Stimulated activated CD8-positive, alpha-beta memory T cell treated with anti-CD3 and anti-CD28 coated beads, Interleukin-12 subunit alpha, Interleukin-12 subunit beta, amount 100 ng/mL, for 1 hour (primary cell): ENCODE results near the gene HMG20A.

Experiments used
- DNase-seq: peaks from one replicate; pipeline ENCODE4 v3.0.0-alpha.2; 2020; ENCODE audit warnings: low read depth

The HMG20A gene

DNA sequence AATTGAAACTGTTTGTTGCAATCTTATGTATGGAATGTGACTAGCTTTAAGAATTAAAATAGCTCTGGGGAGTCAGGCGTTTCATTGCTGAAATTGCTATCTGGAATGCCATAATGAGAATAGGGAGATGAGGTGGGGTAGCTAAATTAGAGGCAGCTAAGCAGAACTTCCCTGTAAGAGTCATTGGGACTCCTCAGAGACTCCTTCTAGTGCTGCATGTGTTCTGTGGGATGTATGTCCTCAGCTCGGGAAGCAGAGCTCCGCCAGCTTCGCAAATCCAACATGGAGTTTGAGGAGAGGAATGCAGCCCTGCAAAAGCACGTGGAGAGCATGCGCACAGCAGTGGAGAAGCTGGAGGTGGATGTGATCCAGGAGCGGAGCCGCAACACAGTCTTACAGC lies 57.4 kb downstream of the HMG20A start:
- no peak for DNase-seq

DNA sequence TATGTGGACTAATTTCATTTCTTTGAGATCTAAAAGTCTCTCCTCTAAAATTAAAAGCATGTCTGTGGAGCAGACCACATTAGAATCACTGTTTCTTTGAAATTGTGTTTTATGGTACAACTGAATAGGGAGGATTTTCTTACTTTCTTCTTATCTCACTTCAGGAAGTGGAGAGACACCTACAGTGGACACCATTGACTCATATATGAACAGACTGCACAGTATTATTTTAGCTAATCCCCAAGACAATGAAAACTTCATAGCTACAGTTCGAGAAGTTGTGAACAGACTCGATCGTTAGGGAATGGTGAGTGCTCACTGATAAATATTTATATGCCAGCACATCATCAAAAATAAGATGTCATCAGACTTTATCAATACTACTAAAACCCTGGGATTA lies 58.3 kb downstream of the HMG20A start:
- DNase-seq, result no peak

DNA sequence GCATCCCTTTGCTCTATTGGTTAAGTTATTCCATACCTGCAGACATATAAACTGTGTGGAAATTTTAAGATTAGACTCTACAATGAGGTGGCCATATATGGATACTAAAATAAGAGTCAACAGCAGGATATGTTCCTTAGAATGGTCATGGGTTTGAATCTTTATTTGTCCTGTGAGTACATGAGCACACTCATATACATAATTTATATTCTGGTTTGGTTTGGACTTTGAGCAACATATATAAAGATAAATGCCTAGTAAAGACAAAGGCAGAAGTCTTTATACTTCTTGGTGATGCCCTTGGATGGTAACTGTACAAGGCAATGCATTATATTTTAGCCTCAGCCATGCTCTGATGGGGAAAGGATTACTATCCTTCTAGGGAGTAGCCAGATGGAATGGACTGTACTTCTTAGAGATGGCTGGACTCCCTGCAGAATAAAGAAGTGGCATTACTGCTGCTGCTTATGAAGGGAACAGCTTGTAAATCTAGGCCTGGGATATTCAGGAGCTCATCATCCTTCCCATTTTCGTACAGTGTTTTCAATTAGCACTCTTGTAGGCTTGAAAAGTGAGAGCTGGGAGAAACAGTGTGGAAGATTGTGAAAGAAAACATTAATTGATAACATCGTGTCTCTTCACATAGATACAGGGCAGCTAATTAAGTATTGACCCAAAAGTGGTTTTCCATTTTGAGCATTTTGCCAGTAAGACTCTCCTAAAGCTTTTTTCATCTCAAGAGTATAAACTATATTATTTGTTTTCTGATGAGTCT lies 60.4 kb downstream of the HMG20A start:
- DNase-seq, result no peak

DNA sequence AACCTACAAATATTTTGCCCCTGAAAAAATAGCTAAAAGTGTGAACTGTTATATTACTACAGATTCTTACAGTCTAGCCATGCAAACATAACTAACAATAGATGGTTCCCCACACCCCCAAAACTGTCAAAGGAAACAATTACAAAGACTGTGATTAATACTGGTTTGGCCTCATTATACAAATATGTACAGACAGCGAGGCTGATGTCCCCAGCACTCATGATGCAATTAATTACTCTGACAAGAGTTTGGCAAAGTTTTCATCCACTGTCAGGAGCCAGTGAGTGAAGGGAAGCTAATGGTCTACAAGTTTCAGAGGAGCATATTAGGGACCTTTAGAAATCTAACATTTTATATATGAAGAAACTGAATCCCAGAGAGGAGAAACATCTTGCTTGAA lies 61.0 kb downstream of the HMG20A start:
- DNase-seq, result no peak

DNA sequence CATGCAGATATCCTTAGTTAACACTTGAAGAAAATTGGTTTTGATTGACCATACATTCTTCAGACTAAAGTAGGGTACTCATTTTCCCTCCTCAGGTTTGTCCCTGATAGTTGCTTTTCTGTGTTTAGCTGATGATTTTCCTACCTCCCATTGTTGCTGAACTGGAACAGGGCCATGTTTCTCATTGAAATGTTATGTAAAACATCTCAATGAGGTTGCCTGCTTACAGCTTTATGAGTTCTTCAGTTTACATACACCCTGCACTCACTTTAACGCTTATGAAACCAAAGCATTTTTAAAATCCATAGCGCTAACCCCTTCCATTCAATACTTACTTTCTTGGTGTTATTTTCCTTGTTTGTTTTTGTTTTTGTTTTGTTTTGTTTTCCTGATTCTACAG lies 61.9 kb downstream of the HMG20A start:
- DNase-seq, result no peak

DNA sequence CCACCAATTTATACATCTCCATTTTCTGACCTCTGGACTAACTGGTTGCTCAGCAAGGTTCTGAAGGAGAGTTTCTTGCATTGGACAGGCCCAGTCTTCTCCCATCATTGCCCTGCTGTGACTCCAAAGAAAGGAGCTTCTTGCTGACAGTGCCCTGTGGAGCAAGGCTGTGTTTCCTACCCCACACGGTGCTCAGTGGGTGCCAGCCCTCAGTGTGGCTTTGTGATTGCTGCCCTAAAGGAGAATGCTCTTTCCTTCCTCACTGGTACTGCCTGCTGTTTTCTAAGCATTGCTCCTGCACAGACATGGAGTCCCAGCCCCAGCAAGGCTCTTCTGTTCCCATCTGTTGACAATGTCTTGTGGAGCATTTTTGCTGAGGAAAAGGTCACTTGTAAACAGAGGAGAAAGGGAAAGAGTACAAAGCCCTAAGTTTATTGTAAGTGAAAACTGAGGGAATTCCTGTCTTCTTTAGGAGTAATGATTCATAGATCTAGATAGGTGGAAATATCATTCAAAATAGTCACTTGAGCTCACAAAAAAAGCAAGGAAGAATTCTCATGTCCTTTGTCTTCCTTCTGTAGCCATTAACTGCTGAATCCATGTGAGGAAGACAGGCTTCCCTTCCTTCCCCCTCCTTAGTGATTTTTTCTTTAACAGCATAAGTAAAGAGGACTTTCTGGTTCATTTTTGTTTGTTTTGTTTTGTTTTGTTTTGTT lies 62.9 kb downstream of the HMG20A start:
- no peak for DNase-seq

DNA sequence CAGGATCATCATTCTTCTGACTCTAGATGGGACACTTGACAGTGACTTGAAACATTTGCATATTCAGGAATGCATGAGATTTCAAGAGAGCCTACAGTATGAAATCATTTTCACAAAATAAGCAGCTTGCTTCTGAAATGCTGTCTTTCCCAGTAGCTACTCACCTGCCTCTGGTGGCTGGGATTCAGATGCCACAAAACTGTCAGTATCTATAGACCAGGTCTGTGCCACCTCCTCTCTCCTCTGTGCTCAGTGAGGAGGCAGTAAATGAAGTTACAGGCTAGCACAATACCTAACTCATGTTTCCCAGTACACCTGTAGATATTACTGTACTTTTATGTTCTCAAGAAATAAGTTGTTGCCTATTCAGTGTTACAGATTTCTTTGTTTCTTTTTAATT lies 64.3 kb downstream of the HMG20A start:
- DNase-seq, result no peak

DNA sequence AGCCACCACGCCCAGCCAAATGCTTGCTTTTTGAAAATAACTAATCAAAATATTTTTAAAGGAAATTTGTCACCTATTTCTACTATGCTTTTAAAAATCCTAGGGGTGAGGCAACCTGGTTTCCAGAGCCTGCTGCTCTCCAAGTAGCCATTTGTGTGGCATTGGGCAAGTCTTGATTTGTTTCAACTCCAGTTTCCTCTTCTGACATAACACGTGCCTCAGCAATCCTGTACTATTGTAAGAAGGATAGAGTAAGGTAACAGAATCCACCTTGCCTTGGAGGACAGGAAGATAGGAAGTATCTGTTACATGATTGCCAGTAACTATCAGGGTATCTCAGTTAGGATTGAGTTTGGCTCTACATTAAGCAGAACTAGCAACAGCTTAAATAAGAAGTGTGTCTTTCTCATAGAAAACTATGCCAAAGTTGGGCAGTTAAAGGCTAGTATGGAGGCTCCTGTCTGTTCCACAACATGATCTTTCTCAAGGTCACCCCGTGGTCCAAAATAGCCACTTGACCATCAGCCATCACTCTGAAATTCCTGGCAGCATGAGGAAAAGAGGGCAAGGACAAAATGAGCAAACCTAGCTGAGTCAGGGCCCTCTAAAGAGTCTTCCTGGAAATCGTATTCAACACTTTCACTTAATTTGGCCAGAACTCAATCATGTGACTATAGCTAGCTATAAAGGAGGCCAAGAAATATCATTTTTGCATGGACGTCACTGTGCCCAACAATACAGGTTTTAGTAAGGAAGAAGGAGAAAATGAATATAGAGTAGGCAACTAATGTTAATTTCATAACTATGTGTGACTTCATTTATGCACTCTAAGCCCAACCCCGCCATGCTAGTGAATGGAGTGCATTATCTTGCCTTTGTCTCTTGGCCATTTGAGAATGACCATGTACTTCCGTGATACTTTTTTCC lies 66.1 kb downstream of the HMG20A start:
- no peak for DNase-seq

DNA sequence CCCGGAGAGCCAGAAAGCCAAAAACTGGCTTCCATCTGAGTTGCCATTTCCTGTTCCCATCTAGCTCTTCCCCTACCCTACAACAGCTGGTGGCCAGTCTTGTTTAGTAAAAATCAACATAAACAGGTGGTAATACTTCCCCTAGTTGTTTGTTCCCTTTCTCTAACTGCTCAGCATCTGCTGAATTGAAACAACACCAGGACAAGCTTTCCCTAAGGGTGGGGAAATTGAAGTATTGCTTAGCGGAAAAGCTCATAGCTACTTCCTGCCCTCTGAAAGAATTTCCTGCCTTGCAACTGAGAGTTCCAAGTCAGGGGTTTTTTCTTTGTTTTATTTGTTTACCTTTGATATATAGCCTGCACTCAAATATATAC lies 66.8 kb downstream of the HMG20A start:
- no peak for DNase-seq

DNA sequence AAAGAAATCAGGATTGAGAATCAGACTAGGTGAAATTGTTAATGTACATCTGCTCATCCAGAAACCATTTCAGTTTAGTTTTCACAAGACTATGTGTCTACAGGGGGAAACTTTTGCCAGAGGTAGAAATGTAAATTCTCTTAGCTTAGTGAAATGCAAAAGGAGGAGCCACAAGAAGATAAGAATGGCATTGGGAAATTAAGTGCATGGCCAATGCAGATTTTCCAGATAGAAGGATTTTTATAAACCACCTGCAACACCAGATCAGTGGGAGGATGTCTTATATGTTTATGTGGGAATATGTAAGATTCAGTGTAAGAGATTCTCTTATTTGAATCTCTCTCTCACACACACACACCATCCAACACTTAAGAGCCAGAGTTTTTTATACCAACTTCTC lies 67.2 kb downstream of the HMG20A start:
- no peak for DNase-seq

DNA sequence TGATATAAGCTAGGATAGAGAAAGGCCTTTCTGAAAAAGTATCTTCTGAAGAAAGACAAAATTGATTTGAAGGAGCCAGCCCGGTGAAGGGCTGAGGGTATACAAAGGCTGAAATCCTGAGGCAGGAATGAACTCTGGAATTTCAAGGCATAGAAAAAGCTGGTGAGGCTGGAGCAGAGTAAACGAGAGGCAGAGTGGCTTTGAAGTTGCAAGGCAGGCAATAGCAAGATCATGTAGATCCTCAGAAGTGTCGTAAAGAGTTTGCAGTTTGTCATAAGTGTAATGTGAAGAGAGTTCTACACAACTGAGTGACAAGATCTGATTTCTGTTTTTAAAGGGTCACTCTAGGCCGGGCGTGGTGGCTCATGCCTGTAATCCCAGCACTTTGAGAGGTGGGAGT lies 69.0 kb downstream of the HMG20A start:
- DNase-seq, result no peak

DNA sequence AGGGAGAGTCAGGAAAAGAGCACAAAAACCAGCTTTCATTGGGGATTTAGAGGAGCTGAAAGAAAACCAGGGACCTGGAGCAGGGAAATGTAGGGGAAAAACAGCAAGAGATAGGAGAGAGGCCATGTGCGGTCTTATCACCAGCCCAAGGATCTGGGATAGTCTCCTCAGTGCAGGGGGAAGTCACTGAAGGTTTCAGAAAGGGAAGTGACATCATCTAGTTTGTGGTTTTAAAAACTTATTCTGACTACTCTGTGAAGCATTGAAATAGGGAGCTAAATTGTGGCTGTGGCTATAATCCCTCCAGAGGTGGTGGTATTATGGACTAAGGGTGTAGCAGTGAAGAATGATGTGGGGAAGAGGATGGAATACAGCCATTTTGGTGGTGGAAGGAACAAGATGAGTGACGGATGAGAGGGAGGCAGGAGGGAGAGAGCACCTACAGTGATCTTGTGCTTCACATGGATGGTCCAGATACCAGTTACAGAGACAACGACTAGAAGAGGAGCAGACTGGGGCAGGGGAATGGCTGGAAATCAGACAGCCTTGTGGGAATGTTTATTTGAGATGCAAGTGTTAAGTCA lies 72.7 kb downstream of the HMG20A start:
- DNase-seq, result no peak

DNA sequence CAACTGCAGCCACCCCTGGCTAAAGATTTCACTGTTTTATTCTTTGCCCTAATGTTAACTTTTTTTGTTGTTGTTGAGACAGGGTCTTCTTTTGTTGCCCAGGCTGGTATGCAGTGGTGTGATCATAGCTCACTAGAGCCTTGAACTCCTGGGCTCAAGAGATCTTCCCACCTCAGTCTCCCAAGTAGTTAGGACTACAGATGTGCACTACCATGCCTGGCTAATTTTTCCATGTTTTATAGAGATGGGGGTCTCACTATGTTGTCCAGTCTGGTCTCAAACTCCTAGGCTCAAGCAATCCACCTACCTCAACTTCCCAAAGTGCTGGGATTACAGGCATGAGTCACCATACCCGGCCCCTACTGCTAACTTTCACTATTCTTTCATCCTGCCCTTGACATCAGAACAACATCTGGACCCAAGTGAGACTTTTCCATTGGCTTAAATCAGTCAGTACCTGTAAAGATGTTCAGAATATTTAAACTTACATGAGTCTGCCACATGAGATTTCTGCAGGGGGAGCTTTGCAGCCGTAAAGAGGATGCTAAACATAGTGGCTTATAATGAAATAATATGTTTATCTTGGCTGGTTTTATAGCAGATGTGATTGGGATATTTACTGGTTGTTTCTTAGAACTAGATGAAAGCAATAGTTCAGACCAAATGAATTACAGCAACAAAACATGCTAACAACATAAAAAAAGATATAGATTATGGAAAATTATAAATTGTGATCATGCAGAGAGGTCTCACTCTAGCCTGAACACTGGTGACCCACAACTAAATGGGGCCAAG lies 73.6 kb downstream of the HMG20A start:
- DNase-seq, result no peak

DNA sequence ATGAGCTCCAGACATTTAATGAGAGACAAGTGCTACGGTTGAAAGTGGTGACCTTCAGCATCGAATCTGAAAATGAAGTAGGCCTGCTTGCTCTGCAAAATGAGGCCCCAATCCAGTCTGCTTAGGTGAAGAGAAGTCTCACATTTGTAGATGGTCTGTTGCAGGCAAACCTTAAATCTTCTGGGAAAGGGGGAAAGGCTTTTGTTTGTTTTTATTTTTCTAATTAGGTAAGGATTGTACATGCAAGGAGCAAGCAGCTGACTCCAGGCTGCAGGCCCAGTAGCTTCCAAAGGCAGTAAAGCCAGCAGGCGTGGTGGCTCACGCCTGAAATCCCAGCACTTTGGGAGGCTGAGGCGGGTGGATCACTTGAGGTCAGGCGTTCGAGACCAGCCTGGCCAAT lies 74.3 kb downstream of the HMG20A start:
- no peak for DNase-seq

DNA sequence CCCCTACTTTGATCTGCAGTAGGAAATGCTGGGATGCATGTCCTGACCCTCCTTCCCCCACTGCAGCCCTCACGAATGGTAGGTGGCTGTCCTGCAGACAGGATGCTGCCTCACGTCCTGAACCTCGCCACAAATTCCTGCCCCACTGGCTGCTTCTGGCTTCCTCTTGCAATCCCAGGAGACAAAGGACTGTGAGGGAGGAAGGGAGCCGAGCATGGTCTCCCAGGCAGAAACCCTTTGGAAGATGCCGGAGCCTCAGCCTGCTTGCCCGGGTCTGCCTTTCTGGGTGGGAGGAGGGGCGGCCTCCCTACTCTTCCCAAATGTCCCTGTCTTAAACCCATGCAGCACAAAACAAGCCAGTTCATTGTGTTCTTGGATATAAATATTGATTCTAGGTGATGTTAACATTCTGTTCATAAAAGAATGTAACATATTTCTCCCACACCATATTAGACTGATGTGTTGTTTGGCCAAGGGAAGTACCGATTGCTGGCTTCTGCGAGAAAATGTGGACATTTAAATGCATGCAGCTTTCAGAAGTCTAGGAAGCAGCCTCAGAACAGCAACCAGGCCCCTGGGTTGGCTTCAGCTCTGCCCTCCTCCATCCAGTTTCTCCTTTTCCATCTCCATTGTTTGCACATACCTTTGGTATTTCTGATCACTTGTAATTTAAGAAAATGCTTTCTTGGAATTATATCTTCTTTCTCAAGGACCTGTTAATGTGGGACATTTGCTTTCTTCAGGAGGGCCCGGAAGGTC lies 75.3 kb downstream of the HMG20A start:
- no peak for DNase-seq

DNA sequence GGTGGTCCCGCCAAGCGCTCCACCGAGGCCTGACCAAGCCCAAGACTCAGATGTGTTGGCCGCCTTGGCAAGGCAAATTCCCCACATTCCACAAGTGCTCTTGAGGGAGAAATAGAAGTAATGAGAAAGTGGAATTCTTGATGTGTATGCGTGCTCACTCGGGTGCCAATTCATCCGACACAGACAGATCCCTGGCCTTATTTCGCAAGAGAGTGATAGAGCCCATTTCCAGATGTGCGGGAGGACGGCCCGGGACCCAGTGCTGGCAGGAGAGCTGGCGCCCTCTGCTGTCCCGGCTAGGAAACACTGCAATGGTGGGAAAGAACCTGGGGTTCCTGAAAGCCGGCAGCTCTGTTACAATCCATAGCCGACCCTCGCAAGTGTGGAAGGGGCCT lies 76.0 kb downstream of the HMG20A start:
- DNase-seq, result peak; percentile 52

DNA sequence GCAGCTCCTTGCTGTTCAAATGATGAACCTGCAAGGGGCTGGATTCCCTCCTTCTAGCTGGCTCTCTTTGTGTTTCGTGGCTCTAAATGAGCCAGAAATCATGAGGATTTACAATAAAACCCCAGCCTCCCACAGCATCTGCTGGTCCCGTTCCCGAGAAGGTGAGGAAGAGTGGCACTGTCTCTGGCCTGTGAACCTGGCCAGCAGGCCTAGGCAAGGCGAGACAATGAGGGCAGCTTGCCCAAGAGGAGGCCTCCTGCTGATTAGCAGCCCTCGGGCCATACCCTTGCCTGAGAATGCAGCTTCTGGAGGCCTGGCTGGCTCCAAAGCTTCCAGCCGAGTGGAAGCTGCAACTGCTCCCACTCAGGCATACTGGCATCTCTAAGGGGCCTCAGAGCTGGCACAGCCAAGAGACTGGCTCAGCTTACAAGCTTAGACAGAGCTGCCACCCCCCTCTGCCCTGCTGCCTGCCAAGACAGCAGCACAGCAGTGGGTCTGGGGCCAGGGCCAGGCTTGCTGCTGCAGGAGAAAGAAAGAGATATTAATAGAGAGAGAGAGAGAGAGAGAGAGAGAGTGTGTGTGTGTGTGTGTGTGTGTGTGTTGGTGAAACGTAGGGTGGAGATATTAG lies 76.5 kb downstream of the HMG20A start:
- DNase-seq, result no peak

DNA sequence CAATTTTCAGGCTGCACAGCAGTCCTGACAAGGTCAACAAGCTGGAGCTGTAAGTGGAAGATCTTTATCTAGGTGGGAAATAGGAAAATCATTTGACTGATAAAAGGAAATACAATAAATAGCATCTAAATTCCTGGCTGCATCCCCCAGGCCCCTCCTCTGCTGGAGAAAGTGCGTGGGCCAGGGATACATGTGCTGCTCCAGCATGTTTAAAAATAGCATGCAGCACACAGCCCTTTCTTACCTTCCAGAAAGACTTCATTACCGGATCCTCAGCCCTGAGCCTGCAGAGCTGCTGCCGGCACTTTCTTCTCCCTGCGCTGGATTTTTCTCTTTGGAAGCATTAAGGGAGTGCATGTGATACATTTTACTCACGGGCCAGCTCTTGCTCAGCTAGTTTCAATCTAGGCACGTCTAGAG lies 77.3 kb downstream of the HMG20A start:
- DNase-seq, result no peak

DNA sequence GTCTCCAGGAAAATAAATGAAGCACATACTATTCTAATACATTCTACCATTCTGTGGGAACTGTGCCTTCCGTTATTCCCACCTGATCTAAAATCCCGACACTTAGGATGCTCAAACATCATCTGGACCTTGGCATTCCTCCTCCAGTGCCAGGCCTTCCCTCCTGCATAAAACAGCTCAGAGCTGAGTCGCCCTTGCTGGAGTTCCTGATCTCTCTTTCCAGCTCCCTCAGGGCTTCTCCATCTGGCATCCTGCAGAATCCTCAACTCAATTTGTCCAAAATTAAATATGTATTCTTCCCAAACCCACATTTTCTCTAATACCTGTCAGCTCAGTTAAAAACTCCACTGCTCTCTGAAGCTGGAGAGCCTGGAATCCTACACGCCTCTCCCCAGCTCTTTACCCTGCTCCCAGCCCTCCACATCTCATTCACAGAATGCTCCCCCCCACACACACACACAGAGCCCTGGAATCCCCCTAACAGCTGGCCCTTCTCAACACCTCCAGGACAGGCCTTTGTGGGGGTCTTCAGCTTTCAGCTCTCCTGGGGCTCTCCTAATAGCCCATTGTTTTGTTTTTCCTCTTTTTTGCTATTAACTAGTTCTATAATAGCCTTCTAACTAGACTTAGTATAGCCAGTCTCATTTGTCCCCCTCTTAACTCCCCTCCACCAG lies 78.5 kb downstream of the HMG20A start:
- no peak for DNase-seq

DNA sequence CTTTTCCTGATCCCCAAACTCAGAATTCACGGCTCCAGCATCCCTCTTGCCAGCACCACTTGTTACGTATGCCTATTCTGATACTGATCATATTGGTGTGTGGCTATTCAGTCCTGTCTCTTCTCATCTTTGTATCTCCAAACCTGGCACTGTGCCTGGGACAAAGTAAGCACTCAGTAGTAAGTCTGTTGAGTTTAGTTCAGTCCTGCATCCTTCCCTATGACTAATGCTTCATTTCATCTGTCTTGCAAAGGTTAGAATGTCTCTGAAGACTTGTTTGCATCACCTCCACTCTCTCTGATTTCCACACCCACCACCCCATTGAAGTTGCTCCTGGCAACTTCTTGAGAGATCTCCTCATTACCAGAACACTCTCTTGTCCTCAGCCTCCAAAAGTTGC lies 80.3 kb downstream of the HMG20A start:
- DNase-seq, result no peak
